Erythroblast (primary cell): ENCODE measurements around the gene SLC38A11.
A peak's percentile ranks its signal among the peaks of the same experiment; 100 is the strongest.

ENCODE experiments used
- DNase-seq, 2 experiments: peaks; one replicate each; lab custom pipeline; 2025; lab: John Stamatoyannopoulos, UW
- GATA1 ChIP-seq: IDR thresholded peaks from 2 replicates; pipeline ENCODE4 v1.6.1; 2011; ENCODE audit warnings: low read depth, mild to moderate bottlenecking, control low read depth, low read length, moderate library complexity
- POLR2A ChIP-seq: IDR thresholded peaks from 2 replicates; pipeline ENCODE4 v1.6.1; 2011; ENCODE audit warnings: mild to moderate bottlenecking, low read length

Gene SLC38A11

GRCh38 chr2:164953279-164953678 lies 2.0 kb downstream of the SLC38A11 start:
- DNase-seq = no peak
- no peak for TF ChIP-seq POLR2A
- TF ChIP-seq GATA1 = no peak

- TF ChIP-seq POLR2A = no peak
- no peak for TF ChIP-seq GATA1
- DNase-seq = no peak
These were observed 3.1 kb downstream of the SLC38A11 start for GRCh38 chr2:164952057-164952702.

GRCh38 chr2:164948540-164948939 lies 6.8 kb downstream of the SLC38A11 start:
- DNase-seq = no peak
- TF ChIP-seq POLR2A = no peak
- TF ChIP-seq GATA1 = no peak

GRCh38 chr2:164947281-164947680 lies 8.0 kb downstream of the SLC38A11 start:
- DNase-seq = no peak
- TF ChIP-seq POLR2A (no peak), GATA1 (no peak)

GRCh38 chr2:164943289-164943688 lies 12.0 kb downstream of the SLC38A11 start:
- no peak for TF ChIP-seq POLR2A
- TF ChIP-seq GATA1 = no peak
- no peak for DNase-seq

GRCh38 chr2:164937864-164938401 lies 17.4 kb downstream of the SLC38A11 start:
- peak in 1 of 2 experiments; percentile 6 for DNase-seq
- TF ChIP-seq GATA1 = no peak
- TF ChIP-seq POLR2A = no peak

GRCh38 chr2:164935118-164936101 lies 19.9 kb downstream of the SLC38A11 start:
- no peak for TF ChIP-seq POLR2A
- no peak for TF ChIP-seq GATA1
- DNase-seq = peak; percentile 55 to 65

- TF ChIP-seq POLR2A = no peak
- DNase-seq = no peak
These were observed 20.8 kb downstream of the SLC38A11 start for GRCh38 chr2:164934401-164935117.

GRCh38 chr2:164933671-164934189 lies 21.6 kb downstream of the SLC38A11 start:
- DNase-seq = no peak
- no peak for TF ChIP-seq GATA1
- TF ChIP-seq POLR2A = no peak

- no peak for DNase-seq
- TF ChIP-seq GATA1 = no peak
- no peak for TF ChIP-seq POLR2A
These were observed 22.9 kb downstream of the SLC38A11 start for GRCh38 chr2:164932377-164932776.

- TF ChIP-seq GATA1 = no peak
- no peak for TF ChIP-seq POLR2A
- no peak for DNase-seq
These were observed 27.1 kb downstream of the SLC38A11 start for GRCh38 chr2:164928101-164928673.

GRCh38 chr2:164922134-164922533 lies 33.2 kb downstream of the SLC38A11 start:
- TF ChIP-seq POLR2A (no peak), GATA1 (no peak)
- DNase-seq = no peak

GRCh38 chr2:164920430-164920829 lies 34.9 kb downstream of the SLC38A11 start:
- peak; percentile 8 to 53 for DNase-seq
- no peak for TF ChIP-seq POLR2A
- no peak for TF ChIP-seq GATA1
